ENCODE measurements around the gene ARL2BP. TPM values are rescaled to one million over a fixed set of nuclear protein-coding genes. Genes with fewer than 3 reads are reported as not detected.

Gene ARL2BP
- total RNA-seq, 1 donor from 2014 or later, result 67.4 TPM

GRCh38 chr16:57255686-57256415, 10.8 kb downstream of the ARL2BP start:
- DNase-seq (ENCODE audit: extremely low spot score, unreplicated experiment), result no peak
- H3K36me3 Mint-ChIP-seq (ENCODE audit: unreplicated experiment), result peaks cover 16% of the 10 kb centered on the region
- H3K9me3 Mint-ChIP-seq (ENCODE audit: unreplicated experiment), result no peaks in the 10 kb centered on the region
- H3K27ac Mint-ChIP-seq (ENCODE audit: unreplicated experiment), result no peak overlapping the region
- no peak overlapping the region for H3K4me3 Mint-ChIP-seq (ENCODE audit: unreplicated experiment)
- TF ChIP-seq CTCF (IDR thresholded peaks at IDR 0.05), result no peak
- peaks cover 13% of the 10 kb centered on the region for H3K4me1 Mint-ChIP-seq (ENCODE audit: unreplicated experiment)
- no peaks in the 10 kb centered on the region for H3K27me3 Mint-ChIP-seq (ENCODE audit: unreplicated experiment)

- TF ChIP-seq CTCF (IDR thresholded peaks at IDR 0.05), result no peak
- DNase-seq (ENCODE audit: extremely low spot score, unreplicated experiment), result no peak
- H3K4me1 Mint-ChIP-seq (ENCODE audit: unreplicated experiment), result peaks cover 15% of the 10 kb centered on the region
- H3K4me3 Mint-ChIP-seq (ENCODE audit: unreplicated experiment), result no peak overlapping the region
- no peaks in the 10 kb centered on the region for H3K27me3 Mint-ChIP-seq (ENCODE audit: unreplicated experiment)
- no peak overlapping the region for H3K27ac Mint-ChIP-seq (ENCODE audit: unreplicated experiment)
- peaks cover 11% of the 10 kb centered on the region for H3K36me3 Mint-ChIP-seq (ENCODE audit: unreplicated experiment)
- no peaks in the 10 kb centered on the region for H3K9me3 Mint-ChIP-seq (ENCODE audit: unreplicated experiment)
Observed at GRCh38 chr16:57256601-57257395, 11.7 kb downstream of the ARL2BP start.

- H3K27me3 Mint-ChIP-seq (ENCODE audit: unreplicated experiment), result no peaks in the 10 kb centered on the region
- H3K27ac Mint-ChIP-seq (ENCODE audit: unreplicated experiment), result no peak overlapping the region
- no peak for TF ChIP-seq CTCF (IDR thresholded peaks at IDR 0.05)
- H3K36me3 Mint-ChIP-seq (ENCODE audit: unreplicated experiment), result peaks cover 5% of the 10 kb centered on the region
- H3K9me3 Mint-ChIP-seq (ENCODE audit: unreplicated experiment), result no peaks in the 10 kb centered on the region
- no peak for DNase-seq (ENCODE audit: extremely low spot score, unreplicated experiment)
- no peak overlapping the region for H3K4me3 Mint-ChIP-seq (ENCODE audit: unreplicated experiment)
- peaks cover 15% of the 10 kb centered on the region for H3K4me1 Mint-ChIP-seq (ENCODE audit: unreplicated experiment)
Observed at GRCh38 chr16:57257455-57258070, 12.5 kb downstream of the ARL2BP start.

GRCh38 chr16:57258226-57258909, 13.3 kb downstream of the ARL2BP start:
- DNase-seq (ENCODE audit: extremely low spot score, unreplicated experiment), result no peak
- Mint-ChIP-seq H3K9me3 (ENCODE audit: unreplicated experiment) (no peaks in the 10 kb centered on the region), H3K4me1 (ENCODE audit: unreplicated experiment) (peaks cover 16% of the 10 kb centered on the region), H3K36me3 (ENCODE audit: unreplicated experiment) (peaks cover 4% of the 10 kb centered on the region), H3K27ac (ENCODE audit: unreplicated experiment) (no peak overlapping the region), H3K27me3 (ENCODE audit: unreplicated experiment) (no peaks in the 10 kb centered on the region), H3K4me3 (ENCODE audit: unreplicated experiment) (no peak overlapping the region)
- TF ChIP-seq CTCF (IDR thresholded peaks at IDR 0.05), result no peak
